Neural cell (in vitro differentiated cells): ENCODE results near the gene SSTR5. TPM values are rescaled to one million over a fixed set of nuclear protein-coding genes. Genes with fewer than 3 reads are reported as not detected.

Experiments
- H2AFZ ChIP-seq: fragments of 200-600, 300-800 bp; sonication (generic), shearing (Covaris generic); 2 replicates; pipeline ENCODE4 v1.6.0; 2014; ENCODE audit warnings: low read depth, mild to moderate bottlenecking, antibody characterized with exemption, low read length, moderate library complexity
- H3F3A ChIP-seq: fragments of 200-600 bp; shearing (Covaris generic); 2 replicates; pipeline ENCODE4 v1.6.1; 2016; ENCODE audit warnings: mild to moderate bottlenecking, moderate library complexity, mixed read lengths, antibody characterized with exemption, low read length; ENCODE audit not compliant: insufficient read depth, poor library complexity, severe bottlenecking
- H3K27ac ChIP-seq: fragments of 200-600, 300-800 bp; sonication (generic), shearing (Covaris generic); 2 replicates; pipeline ENCODE4 v1.5.1; 2014; ENCODE audit warnings: mild to moderate bottlenecking, low read length, moderate library complexity
- H3K27me3 ChIP-seq: fragments of 300-800, 200-600 bp; sonication (generic), shearing (Covaris generic); 2 replicates; pipeline ENCODE4 v1.6.0; 2014; ENCODE audit warnings: mild to moderate bottlenecking, low read depth, low read length, moderate library complexity; ENCODE audit not compliant: insufficient read depth
- H3K36me3 ChIP-seq: fragments of 300-800, 200-600 bp; sonication (generic), shearing (Covaris generic); 2 replicates; pipeline ENCODE4 v1.5.1; 2014; ENCODE audit warnings: mild to moderate bottlenecking, antibody characterized with exemption, low read length, moderate library complexity; ENCODE audit not compliant: insufficient read depth
- H3K4me2 ChIP-seq: fragments of 300-800, 200-600 bp; sonication (generic), shearing (Covaris generic); 2 replicates; pipeline ENCODE4 v1.6.0; 2014; ENCODE audit warnings: mild to moderate bottlenecking, low read length
- H3K4me3 ChIP-seq: fragments of 300-800, 200-600 bp; sonication (generic), shearing (Covaris generic); 2 replicates; pipeline ENCODE4 v1.5.1; 2014; ENCODE audit warnings: mild to moderate bottlenecking, low read length, moderate library complexity
- H3K79me2 ChIP-seq: fragments of 200-600 bp; shearing (Covaris generic); replicated peaks from 2 replicates; pipeline ENCODE4 v1.6.0; 2014; ENCODE audit warnings: mild to moderate bottlenecking, low read length, moderate library complexity; ENCODE audit not compliant: insufficient read depth
- H3K9ac ChIP-seq: fragments of 300-800, 200-600 bp; sonication (generic), shearing (Covaris generic); 2 replicates; pipeline ENCODE4 v1.6.1; 2016; ENCODE audit warnings: mild to moderate bottlenecking, low read length, mixed read lengths
- H3K9me2 ChIP-seq: fragments of 200-600 bp; shearing (Covaris generic); 2 replicates; pipeline ENCODE4 v1.6.1; 2016; ENCODE audit warnings: mild to moderate bottlenecking, low read length, mixed read lengths; ENCODE audit not compliant: insufficient read depth
- H3K9me3 ChIP-seq: fragments of 200-600, 300-800 bp; sonication (generic), shearing (Covaris generic); 2 replicates; pipeline ENCODE4 v1.6.1; 2016; ENCODE audit warnings: mild to moderate bottlenecking, mixed run types, low read length, moderate library complexity, mixed read lengths
- H4K20me1 ChIP-seq: fragments of 200-600 bp; shearing (Covaris generic); 2 replicates; pipeline ENCODE4 v1.6.1; 2016; ENCODE audit warnings: mild to moderate bottlenecking, mixed run types; ENCODE audit not compliant: insufficient read depth
- CTCF ChIP-seq: fragments of 450-650 bp; IDR thresholded peaks from 2 replicates; pipeline ENCODE4 v1.5.1; 2014; ENCODE audit warnings: antibody characterized with exemption, mild to moderate bottlenecking, moderate library complexity; ENCODE audit not compliant: poor library complexity, severe bottlenecking
- EP300 ChIP-seq: fragments of 450-650 bp; conservative IDR thresholded peaks from 2 replicates; pipeline ENCODE4 v1.6.1; 2014; ENCODE audit warnings: antibody characterized with exemption, mild to moderate bottlenecking, moderate library complexity; ENCODE audit not compliant: poor library complexity, severe bottlenecking
- EZH2 ChIP-seq: fragments of 200-600, 300-800 bp; shearing (Covaris generic), sonication (generic); IDR thresholded peaks from 2 replicates; pipeline ENCODE4 v1.6.1; 2014; ENCODE audit warnings: antibody characterized with exemption, low read length, borderline replicate concordance, mild to moderate bottlenecking; ENCODE audit not compliant: insufficient read depth, poor library complexity, severe bottlenecking
- MXI1 ChIP-seq: fragments of 450-650 bp; conservative IDR thresholded peaks from 2 replicates; pipeline ENCODE4 v1.6.1; 2014; ENCODE audit warnings: antibody characterized with exemption, mild to moderate bottlenecking; ENCODE audit not compliant: poor library complexity, severe bottlenecking
- POLR2AphosphoS5 ChIP-seq: IDR thresholded peaks from 2 replicates; pipeline ENCODE4 v1.6.1; 2012
- RAD21 ChIP-seq: fragments of 450-650 bp; conservative IDR thresholded peaks from 2 replicates; pipeline ENCODE4 v1.6.1; 2014; ENCODE audit warnings: antibody characterized with exemption, mild to moderate bottlenecking, moderate library complexity
- REST ChIP-seq: IDR thresholded peaks from 2 replicates; pipeline ENCODE4 v1.6.1; 2012; ENCODE audit warnings: borderline replicate concordance
- SMC3 ChIP-seq: fragments of 450-650 bp; conservative IDR thresholded peaks from 2 replicates; pipeline ENCODE4 v1.6.1; 2014; ENCODE audit warnings: antibody characterized with exemption, mild to moderate bottlenecking, moderate library complexity; ENCODE audit not compliant: poor library complexity
- TAF1 ChIP-seq: IDR thresholded peaks from 2 replicates; pipeline ENCODE4 v1.6.1; 2012; ENCODE audit warnings: low read depth
- polyA plus RNA-seq: library from polyadenylated mRNA; depleted of rRNA; stranded (reverse); fragments of >200 nt; gene quantifications from 2 replicates; pipeline ENCODE4 v1.2.3, GENCODE V29; 2014

SSTR5 gene
- polyA plus RNA-seq, 1 donor from 2014 or later: not detected

- TF ChIP-seq CTCF: no peak
These were observed 51.1 kb downstream of the SSTR5 start (continued) for GRCh38 chr16:1123525-1124230.

GRCh38 chr16:1124291-1124690 lies 51.7 kb downstream of the SSTR5 start:
- Histone ChIP-seq H3K9me2 (no peaks in the 10 kb centered on the region), H3K9me3 (no peaks in the 10 kb centered on the region), H3K9ac (no peak overlapping the region), H3K4me2 (no peak overlapping the region), H4K20me1 (no peaks in the 10 kb centered on the region), H2AFZ (no peak overlapping the region), H3K27me3 (no peaks in the 10 kb centered on the region), H3K27ac (no peak overlapping the region), H3K36me3 (no peaks in the 10 kb centered on the region), H3K4me3 (no peak overlapping the region), H3F3A (no peaks in the 10 kb centered on the region), H3K79me2 (no peaks in the 10 kb centered on the region)
- TF ChIP-seq MXI1 (no peak), EZH2 (no peak), SMC3 (no peak), POLR2AphosphoS5 (no peak), EP300 (no peak), TAF1 (no peak), CTCF (no peak), REST (no peak), RAD21 (no peak)
